ENCODE measurements around the gene JAZF1.

DNA sequence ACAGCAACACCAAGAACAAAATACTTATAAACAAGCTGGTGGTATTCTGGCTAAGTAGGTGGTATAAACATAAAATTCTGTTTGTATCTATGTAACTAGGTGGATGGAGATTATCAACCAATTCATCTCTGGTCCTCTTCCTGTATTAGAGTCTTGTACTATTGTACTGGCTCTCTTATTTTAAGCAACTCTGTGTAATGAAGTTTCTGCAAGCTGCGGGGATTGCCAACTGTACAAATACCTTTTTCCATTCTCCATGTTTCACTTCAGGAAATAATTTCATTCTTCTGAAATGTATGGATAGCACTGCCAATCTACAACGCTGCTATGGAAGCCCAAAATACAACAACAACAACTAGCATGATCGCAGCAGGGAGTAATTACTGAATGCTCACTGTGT, 44.8 kb downstream of the JAZF1 start:
- TF ChIP-seq, protein P1, sequence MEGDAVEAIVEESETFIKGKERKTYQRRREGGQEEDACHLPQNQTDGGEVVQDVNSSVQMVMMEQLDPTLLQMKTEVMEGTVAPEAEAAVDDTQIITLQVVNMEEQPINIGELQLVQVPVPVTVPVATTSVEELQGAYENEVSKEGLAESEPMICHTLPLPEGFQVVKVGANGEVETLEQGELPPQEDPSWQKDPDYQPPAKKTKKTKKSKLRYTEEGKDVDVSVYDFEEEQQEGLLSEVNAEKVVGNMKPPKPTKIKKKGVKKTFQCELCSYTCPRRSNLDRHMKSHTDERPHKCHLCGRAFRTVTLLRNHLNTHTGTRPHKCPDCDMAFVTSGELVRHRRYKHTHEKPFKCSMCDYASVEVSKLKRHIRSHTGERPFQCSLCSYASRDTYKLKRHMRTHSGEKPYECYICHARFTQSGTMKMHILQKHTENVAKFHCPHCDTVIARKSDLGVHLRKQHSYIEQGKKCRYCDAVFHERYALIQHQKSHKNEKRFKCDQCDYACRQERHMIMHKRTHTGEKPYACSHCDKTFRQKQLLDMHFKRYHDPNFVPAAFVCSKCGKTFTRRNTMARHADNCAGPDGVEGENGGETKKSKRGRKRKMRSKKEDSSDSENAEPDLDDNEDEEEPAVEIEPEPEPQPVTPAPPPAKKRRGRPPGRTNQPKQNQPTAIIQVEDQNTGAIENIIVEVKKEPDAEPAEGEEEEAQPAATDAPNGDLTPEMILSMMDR (IDR thresholded peaks at IDR 0.05): no peak
- TF ChIP-seq POLR2A (IDR thresholded peaks at IDR 0.05): no peak

Data from testis (tissue), 2 donors.